Measurements from ENCODE around the gene THAP11.

Gene THAP11

DNA sequence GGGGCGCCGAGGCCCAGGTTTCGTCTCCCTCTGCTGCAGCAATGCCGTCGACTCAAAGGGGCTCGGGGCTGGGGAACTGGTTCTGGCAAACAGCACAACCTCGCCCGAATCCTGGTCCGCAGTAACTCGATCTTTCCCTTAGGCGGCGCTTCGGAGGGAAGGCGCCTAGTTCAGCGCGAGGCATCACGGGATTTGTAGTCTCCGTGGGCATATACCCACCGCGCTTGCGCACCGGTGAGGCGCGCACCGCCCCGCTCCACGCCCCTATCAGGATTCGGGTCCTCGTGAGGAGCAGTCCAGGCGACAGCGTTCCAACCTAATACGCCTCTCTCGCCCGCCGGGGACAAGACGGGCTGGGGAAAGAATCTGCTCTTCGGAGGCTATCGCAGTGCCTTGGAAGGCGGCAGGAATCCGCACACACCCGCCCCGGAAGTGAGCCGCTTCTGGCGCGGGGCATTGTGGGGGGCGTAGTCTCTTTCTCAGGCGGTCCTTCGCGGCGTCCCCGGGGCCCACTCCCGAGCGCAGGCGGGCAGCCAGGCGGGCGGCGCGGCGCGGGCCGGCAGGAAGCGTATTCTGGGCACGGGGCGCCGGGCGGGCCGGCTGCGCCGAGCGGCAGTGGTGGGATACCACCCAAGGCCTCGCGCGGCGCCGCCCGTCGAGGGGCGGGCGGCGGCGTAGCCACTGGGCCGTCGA is at the start of gene THAP11:
TSS of gene THAP11 (plus strand) at position 505 of the 693 bp plus-strand sequence. CDS start 235 bp downstream, outside the sequence.
- Histone ChIP-seq H3K79me2 (ENCODE audit: control insufficient read depth, insufficient read depth, low read length, unreplicated experiment) (peaks cover 34% of the 10 kb centered on the region), H2AFZ (ENCODE audit: low read length, unreplicated experiment) (peak within 1 kb of the TSS; percentile 82), H3K36me3 (ENCODE audit: insufficient read depth, low read length) (no peaks in the 10 kb centered on the region), H3K27me3 (ENCODE audit: insufficient read depth, low read length) (no peaks in the 10 kb centered on the region), H3K4me1 (ENCODE audit: control insufficient read depth, insufficient read depth, low read length, unreplicated experiment) (peaks cover 29% of the 10 kb centered on the region), H3K4me3 (ENCODE audit: low read depth, low read length) (peak within 1 kb of the TSS; percentile 79), H3K27ac (ENCODE audit: low read depth, low read length) (peak within 1 kb of the TSS; percentile 91)

DNA sequence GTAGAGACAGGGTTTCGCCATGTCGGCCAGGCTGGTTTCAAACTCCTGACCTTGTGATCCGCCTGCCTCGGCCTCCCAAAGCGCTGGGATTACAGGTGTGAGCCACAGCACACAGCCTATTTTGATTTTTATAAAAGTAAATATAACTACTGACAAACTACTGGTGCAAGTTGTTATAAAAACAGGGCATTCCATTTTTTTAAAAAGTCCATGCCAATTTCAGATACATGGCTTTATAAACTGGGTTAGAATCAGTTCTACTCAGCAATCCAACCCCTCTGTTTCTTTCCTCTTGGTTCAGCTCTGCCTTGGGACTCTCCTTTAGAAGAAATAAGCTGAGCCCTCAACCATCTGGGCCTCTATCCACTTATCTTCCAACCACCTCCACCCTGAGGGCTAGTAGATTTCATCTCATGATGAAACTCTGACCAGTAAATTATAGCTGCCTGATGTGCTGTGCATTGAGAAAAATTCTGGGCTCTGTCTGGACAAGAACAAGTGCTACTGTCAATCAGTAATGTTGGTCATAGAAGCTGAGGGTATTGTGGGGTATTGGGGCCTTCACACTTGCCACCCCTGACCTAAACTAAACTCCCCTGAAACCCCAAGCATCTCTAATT is 45.9 kb upstream of the THAP11 start:
- no peaks in the 10 kb centered on the region for H3K36me3 ChIP-seq (ENCODE audit: insufficient read depth, low read length)
- H2AFZ ChIP-seq (ENCODE audit: low read length, unreplicated experiment) = no peak overlapping the region
- H3K27ac ChIP-seq (ENCODE audit: low read depth, low read length) = no peak overlapping the region
- H3K4me1 ChIP-seq (ENCODE audit: control insufficient read depth, insufficient read depth, low read length, unreplicated experiment) = no peaks in the 10 kb centered on the region
- H3K27me3 ChIP-seq (ENCODE audit: insufficient read depth, low read length) = no peaks in the 10 kb centered on the region
- no peak overlapping the region for H3K4me3 ChIP-seq (ENCODE audit: low read depth, low read length)
- peaks cover 14% of the 10 kb centered on the region for H3K79me2 ChIP-seq (ENCODE audit: control insufficient read depth, insufficient read depth, low read length, unreplicated experiment)

DNA sequence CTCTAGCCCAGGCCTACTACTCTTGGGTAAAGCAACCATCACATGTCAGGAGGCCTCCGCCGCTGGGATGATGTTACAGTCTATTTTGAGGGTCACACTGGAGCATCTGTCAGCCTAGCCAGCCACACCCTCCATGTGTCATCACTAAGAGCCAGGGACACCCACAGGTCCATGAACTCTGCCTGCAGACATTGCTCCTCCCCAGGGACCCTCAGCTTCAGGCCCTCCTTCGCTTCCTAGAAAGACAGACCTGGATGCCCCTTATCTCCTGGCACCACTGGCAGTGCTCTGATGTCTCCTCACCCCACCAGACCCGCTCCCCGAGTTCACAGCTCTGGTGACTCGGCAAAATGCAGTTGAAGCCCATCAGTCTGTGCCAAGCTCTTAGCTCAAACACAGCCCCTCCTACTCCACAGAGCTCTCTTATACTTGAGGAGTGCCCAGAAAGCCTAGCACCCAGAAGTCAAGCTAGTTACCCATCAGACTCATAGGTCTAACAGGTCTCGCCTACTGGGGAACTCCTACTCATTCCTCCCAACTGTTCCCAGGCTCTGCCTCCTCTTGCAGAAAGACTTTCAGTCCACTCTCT is 41.7 kb upstream of the THAP11 start:
- Histone ChIP-seq H3K36me3 (ENCODE audit: insufficient read depth, low read length) (peaks cover 8% of the 10 kb centered on the region), H3K27ac (ENCODE audit: low read depth, low read length) (no peak overlapping the region), H3K27me3 (ENCODE audit: insufficient read depth, low read length) (no peaks in the 10 kb centered on the region), H3K4me3 (ENCODE audit: low read depth, low read length) (no peak overlapping the region), H3K79me2 (ENCODE audit: control insufficient read depth, insufficient read depth, low read length, unreplicated experiment) (peaks cover 26% of the 10 kb centered on the region), H3K4me1 (ENCODE audit: control insufficient read depth, insufficient read depth, low read length, unreplicated experiment) (peaks cover 5% of the 10 kb centered on the region), H2AFZ (ENCODE audit: low read length, unreplicated experiment) (no peak overlapping the region)

GRCh38 chr16:67801241-67801640 is 40.9 kb upstream of the THAP11 start:
- Histone ChIP-seq H3K4me1 (ENCODE audit: control insufficient read depth, insufficient read depth, low read length, unreplicated experiment) (peaks cover 5% of the 10 kb centered on the region), H3K4me3 (ENCODE audit: low read depth, low read length) (no peak overlapping the region), H3K27me3 (ENCODE audit: insufficient read depth, low read length) (no peaks in the 10 kb centered on the region), H2AFZ (ENCODE audit: low read length, unreplicated experiment) (no peak overlapping the region), H3K79me2 (ENCODE audit: control insufficient read depth, insufficient read depth, low read length, unreplicated experiment) (peaks cover 34% of the 10 kb centered on the region), H3K27ac (ENCODE audit: low read depth, low read length) (no peak overlapping the region), H3K36me3 (ENCODE audit: insufficient read depth, low read length) (peaks cover 8% of the 10 kb centered on the region)

DNA sequence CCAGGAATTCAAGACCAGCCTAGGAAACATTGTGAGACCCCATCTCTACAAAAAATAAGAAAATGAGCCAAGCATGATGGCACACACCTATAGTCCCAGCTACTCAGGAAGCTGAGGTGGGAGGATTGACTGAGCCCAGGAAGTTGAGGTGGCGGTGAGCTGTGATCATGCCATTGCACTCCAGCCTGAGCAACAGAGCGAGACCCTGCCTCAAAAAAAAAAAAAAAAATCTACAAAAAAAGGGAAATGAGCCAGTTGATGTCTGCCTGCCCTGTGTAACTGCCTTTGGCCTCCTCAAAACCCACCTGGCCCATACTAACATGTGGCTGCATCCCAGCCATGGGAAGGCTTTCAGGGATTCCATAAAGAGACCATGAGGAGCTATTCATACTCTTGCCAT is 40.2 kb upstream of the THAP11 start:
- H3K4me3 ChIP-seq (ENCODE audit: low read depth, low read length) = no peak overlapping the region
- H3K36me3 ChIP-seq (ENCODE audit: insufficient read depth, low read length) = peaks cover 8% of the 10 kb centered on the region
- H3K27me3 ChIP-seq (ENCODE audit: insufficient read depth, low read length) = no peaks in the 10 kb centered on the region
- peaks cover 5% of the 10 kb centered on the region for H3K4me1 ChIP-seq (ENCODE audit: control insufficient read depth, insufficient read depth, low read length, unreplicated experiment)
- H3K27ac ChIP-seq (ENCODE audit: low read depth, low read length) = no peak overlapping the region
- H3K79me2 ChIP-seq (ENCODE audit: control insufficient read depth, insufficient read depth, low read length, unreplicated experiment) = peaks cover 34% of the 10 kb centered on the region
- no peak overlapping the region for H2AFZ ChIP-seq (ENCODE audit: low read length, unreplicated experiment)

GRCh38 chr16:67803894-67804293 is 38.2 kb upstream of the THAP11 start:
- Histone ChIP-seq H3K36me3 (ENCODE audit: insufficient read depth, low read length) (peaks cover 8% of the 10 kb centered on the region), H3K27me3 (ENCODE audit: insufficient read depth, low read length) (no peaks in the 10 kb centered on the region), H3K4me1 (ENCODE audit: control insufficient read depth, insufficient read depth, low read length, unreplicated experiment) (peaks cover 10% of the 10 kb centered on the region), H2AFZ (ENCODE audit: low read length, unreplicated experiment) (no peak overlapping the region), H3K27ac (ENCODE audit: low read depth, low read length) (no peak overlapping the region), H3K4me3 (ENCODE audit: low read depth, low read length) (no peak overlapping the region), H3K79me2 (ENCODE audit: control insufficient read depth, insufficient read depth, low read length, unreplicated experiment) (peaks cover 31% of the 10 kb centered on the region)

GRCh38 chr16:67804853-67805542 is 37.1 kb upstream of the THAP11 start:
- Histone ChIP-seq H3K27ac (ENCODE audit: low read depth, low read length) (no peak overlapping the region), H3K4me3 (ENCODE audit: low read depth, low read length) (peak overlapping the region; percentile 95), H3K36me3 (ENCODE audit: insufficient read depth, low read length) (peaks cover 8% of the 10 kb centered on the region), H3K4me1 (ENCODE audit: control insufficient read depth, insufficient read depth, low read length, unreplicated experiment) (peaks cover 10% of the 10 kb centered on the region), H2AFZ (ENCODE audit: low read length, unreplicated experiment) (no peak overlapping the region), H3K79me2 (ENCODE audit: control insufficient read depth, insufficient read depth, low read length, unreplicated experiment) (peaks cover 31% of the 10 kb centered on the region), H3K27me3 (ENCODE audit: insufficient read depth, low read length) (no peaks in the 10 kb centered on the region)

- H3K79me2 ChIP-seq (ENCODE audit: control insufficient read depth, insufficient read depth, low read length, unreplicated experiment) = peaks cover 24% of the 10 kb centered on the region
- H3K27me3 ChIP-seq (ENCODE audit: insufficient read depth, low read length) = no peaks in the 10 kb centered on the region
- peak overlapping the region; percentile 82 for H2AFZ ChIP-seq (ENCODE audit: low read length, unreplicated experiment)
- H3K36me3 ChIP-seq (ENCODE audit: insufficient read depth, low read length) = peaks cover 8% of the 10 kb centered on the region
- no peak overlapping the region for H3K27ac ChIP-seq (ENCODE audit: low read depth, low read length)
- peak overlapping the region; percentile 95 for H3K4me3 ChIP-seq (ENCODE audit: low read depth, low read length)
- H3K4me1 ChIP-seq (ENCODE audit: control insufficient read depth, insufficient read depth, low read length, unreplicated experiment) = peaks cover 10% of the 10 kb centered on the region
These were observed 36.2 kb upstream of the THAP11 start for GRCh38 chr16:67805718-67806427.

DNA sequence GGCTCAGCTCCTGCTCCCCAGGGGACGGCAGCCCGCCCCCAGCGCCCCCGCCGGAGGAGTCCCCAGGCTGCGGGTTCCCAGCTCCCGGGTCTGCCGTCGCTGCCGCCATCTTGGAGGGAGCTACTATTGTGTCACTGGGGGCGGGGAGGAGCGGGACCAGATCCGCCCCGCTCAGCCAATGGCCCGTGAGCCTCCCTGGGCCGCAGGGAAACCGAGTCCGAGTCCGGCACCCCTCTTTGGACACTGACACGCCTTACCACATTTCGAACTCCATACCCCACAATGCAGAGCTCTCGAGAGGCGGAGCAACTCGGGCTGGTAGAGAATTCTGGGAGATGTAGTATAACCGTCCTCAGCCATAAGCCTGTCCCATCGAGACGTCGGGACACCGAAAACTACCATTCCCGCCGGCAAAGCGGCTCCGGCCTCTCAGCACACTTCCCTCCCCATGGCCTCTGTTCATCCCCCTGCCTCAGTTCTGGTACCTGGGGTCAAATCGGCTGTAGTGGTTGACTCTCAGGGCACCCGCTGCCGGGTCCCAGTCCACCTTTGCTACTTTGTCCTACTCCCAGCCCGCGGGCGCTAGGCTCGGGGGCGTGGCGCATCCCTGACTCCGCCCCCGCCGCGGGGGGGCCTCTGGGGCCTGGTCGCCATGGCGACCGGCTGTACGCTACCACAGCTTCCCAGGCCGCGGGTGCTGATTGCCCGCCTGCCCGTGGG is 35.5 kb upstream of the THAP11 start, which contains the start of the genes RANBP10 and TSNAXIP1:
TSS of gene RANBP10 (minus strand) at position 133 of the 720 bp plus-strand sequence. CDS start at position 109, 24 bp downstream.
TSS of gene TSNAXIP1 (plus strand) at position 462 of the 720 bp plus-strand sequence. CDS start 261 bp downstream, outside the sequence.
- H3K4me3 ChIP-seq (ENCODE audit: low read depth, low read length) = peak within 1 kb of the TSS; percentile 95
- peak within 1 kb of the TSS; percentile 82 for H2AFZ ChIP-seq (ENCODE audit: low read length, unreplicated experiment)
- H3K27ac ChIP-seq (ENCODE audit: low read depth, low read length) = peak within 1 kb of the TSS; percentile 45; the same call in 1 of the 2 replicates
- H3K79me2 ChIP-seq (ENCODE audit: control insufficient read depth, insufficient read depth, low read length, unreplicated experiment) = peaks cover 20% of the 10 kb centered on the region
- H3K36me3 ChIP-seq (ENCODE audit: insufficient read depth, low read length) = peaks cover 8% of the 10 kb centered on the region
- no peaks in the 10 kb centered on the region for H3K27me3 ChIP-seq (ENCODE audit: insufficient read depth, low read length)
- peaks cover 10% of the 10 kb centered on the region for H3K4me1 ChIP-seq (ENCODE audit: control insufficient read depth, insufficient read depth, low read length, unreplicated experiment)
